Mesodermal cell (in vitro differentiated cells): ENCODE results near the gene GVQW3.

Experiments
- H3K27ac ChIP-seq: 2 replicates; pipeline ENCODE4 v1.7.0; 2013; ENCODE audit warnings: mild to moderate bottlenecking, low read depth, low read length, moderate library complexity; ENCODE audit not compliant: severe bottlenecking
- H3K36me3 ChIP-seq: 2 replicates; pipeline ENCODE4 v1.7.1; 2013; ENCODE audit warnings: mild to moderate bottlenecking, low read length, moderate library complexity; ENCODE audit not compliant: control insufficient read depth, insufficient read depth
- H3K4me1 ChIP-seq: one replicate; pipeline ENCODE4 v1.7.1; 2013; ENCODE audit warnings: mild to moderate bottlenecking, low read length; ENCODE audit not compliant: insufficient read depth, control insufficient read depth, poor library complexity, severe bottlenecking
- H3K4me3 ChIP-seq: 2 replicates; pipeline ENCODE4 v1.7.0; 2013; ENCODE audit warnings: low read length, control low read depth, mild to moderate bottlenecking; ENCODE audit not compliant: insufficient read depth, poor library complexity, severe bottlenecking; ENCODE audit errors: extremely low read depth
- H3K9me3 ChIP-seq: 2 replicates; pipeline ENCODE4 v1.7.1; 2013; ENCODE audit warnings: mild to moderate bottlenecking, low read length, moderate library complexity; ENCODE audit not compliant: control insufficient read depth
- WGBS, 2 experiments: methylation state at CpG; one replicate each; pipeline ENCODE4 v1.1.5; 2013; ENCODE audit warnings: missing lambda C conversion rate in 2 of 2; ENCODE audit not compliant: insufficient coverage in 2 of 2; 5-methylcytosine and 5-hydroxymethylcytosine counted together

GVQW3 gene

GRCh38 chr11:76444384-76445120 is 63.4 kb downstream of the GVQW3 start, which contains the start of gene EMSY:
EMSY (plus strand) TSS chr11:76445018; CDS start chr11:76446939, 1,921 bp downstream.
- 1% methylated on average over 31 to 39 of the region's 53 CpGs for WGBS, 2 experiments
- H3K4me3 ChIP-seq, result peak within 1 kb of the TSS; percentile 98
- H3K36me3 ChIP-seq, result peaks cover 23% of the 10 kb centered on the region
- peaks cover 3% of the 10 kb centered on the region for H3K4me1 ChIP-seq
- H3K27ac ChIP-seq, result peak within 1 kb of the TSS; percentile 98
- H3K9me3 ChIP-seq, result no peaks in the 10 kb centered on the region

GRCh38 chr11:76445121-76446084 is 64.3 kb downstream of the GVQW3 start:
- Histone ChIP-seq H3K4me1 (peaks cover 3% of the 10 kb centered on the region), H3K9me3 (no peaks in the 10 kb centered on the region), H3K4me3 (peak overlapping the region; percentile 98), H3K27ac (peak overlapping the region; percentile 98), H3K36me3 (peaks cover 29% of the 10 kb centered on the region)
- 0% methylated on average over 27 to 30 of the region's 56 CpGs for WGBS, 2 experiments

- Histone ChIP-seq H3K27ac (no peak overlapping the region), H3K4me1 (peaks cover 9% of the 10 kb centered on the region), H3K4me3 (no peak overlapping the region), H3K36me3 (peaks cover 46% of the 10 kb centered on the region), H3K9me3 (no peaks in the 10 kb centered on the region)
- WGBS, 2 experiments, result no CpG with 5 or more reads among the region's 2 CpGs
These were observed 67.4 kb downstream of the GVQW3 start for GRCh38 chr11:76448506-76448905.

- Histone ChIP-seq H3K4me1 (peaks cover 33% of the 10 kb centered on the region), H3K4me3 (no peak overlapping the region), H3K27ac (peak overlapping the region; percentile 7)
These were observed 72.1 kb downstream of the GVQW3 start for GRCh38 chr11:76453248-76453647.

GRCh38 chr11:76455331-76455730 is 74.2 kb downstream of the GVQW3 start:
- H3K9me3 ChIP-seq, result no peaks in the 10 kb centered on the region
- H3K27ac ChIP-seq, result peak overlapping the region; percentile 73
- no peak overlapping the region for H3K4me3 ChIP-seq
- peaks cover 36% of the 10 kb centered on the region for H3K36me3 ChIP-seq
- peaks cover 33% of the 10 kb centered on the region for H3K4me1 ChIP-seq
- 0% methylated on average over 1 of the region's 2 CpGs; no CpG with 5 or more reads in 1 of the 2 experiments for WGBS, 2 experiments

More at GRCh38 chr11:76453248-76453647, 72.1 kb downstream of the GVQW3 start:
- Histone ChIP-seq H3K36me3 (peaks cover 41% of the 10 kb centered on the region), H3K9me3 (no peaks in the 10 kb centered on the region)
- 87 to 97% methylated on average over 3 to 5 of the region's 6 CpGs for WGBS, 2 experiments

GRCh38 chr11:76455931-76456330 is 74.8 kb downstream of the GVQW3 start:
- Histone ChIP-seq H3K4me1 (peaks cover 33% of the 10 kb centered on the region), H3K36me3 (peaks cover 36% of the 10 kb centered on the region), H3K27ac (peak overlapping the region; percentile 73), H3K9me3 (no peaks in the 10 kb centered on the region), H3K4me3 (no peak overlapping the region)

GRCh38 chr11:76456571-76456970 is 75.4 kb downstream of the GVQW3 start:
- H3K4me3 ChIP-seq, result no peak overlapping the region
- no CpG with 5 or more reads among the region's 2 CpGs for WGBS, 2 experiments
- peak overlapping the region; percentile 73 for H3K27ac ChIP-seq
- H3K9me3 ChIP-seq, result no peaks in the 10 kb centered on the region
- H3K36me3 ChIP-seq, result peaks cover 41% of the 10 kb centered on the region
- peaks cover 33% of the 10 kb centered on the region for H3K4me1 ChIP-seq
